Transverse colon (tissue), 4 donors: Measurements from ENCODE around the gene USP13. TPM values are rescaled to one million over a fixed set of nuclear protein-coding genes. Genes with fewer than 3 reads are reported as not detected.

Experiments used
- DNase-seq: peaks from one replicate; pipeline ENCODE4 v3.0.0-alpha.2; 2019
- H3K27ac ChIP-seq, 4 donors: fragments of 200-600 bp; sonication (generic); 2 replicates each; pipeline ENCODE4 v1.5.1; 2016 to 2018; ENCODE audit warnings: inconsistent platforms in 4 of 4
- H3K27me3 ChIP-seq: fragments of 200-600 bp; sonication (generic); 2 replicates; pipeline ENCODE4 v1.5.1; 2017; ENCODE audit warnings: inconsistent platforms
- H3K36me3 ChIP-seq, 4 donors: fragments of 200-600 bp; sonication (generic); 2 replicates each; pipeline ENCODE4 v1.5.1; 2017 to 2019; ENCODE audit warnings: inconsistent platforms in 4 of 4
- H3K4me1 ChIP-seq, 4 donors: fragments of 200-600 bp; sonication (generic); 2 replicates each; pipeline ENCODE4 v1.5.1; 2017 to 2020; ENCODE audit warnings: inconsistent platforms in 4 of 4
- H3K4me3 ChIP-seq, 4 donors: fragments of 200-600 bp; sonication (generic); 1 replicate in 1 of 4; 2 replicates in 3 of 4; pipeline versions ENCODE4 v1.5.1 to v1.6.1; 2017 to 2019; ENCODE audit warnings: inconsistent platforms in 4 of 4
- H3K9me3 ChIP-seq, 2 donors: fragments of 200-600 bp; sonication (generic); 2 replicates each; pipeline ENCODE4 v1.5.1; 2017 to 2019; ENCODE audit warnings: inconsistent platforms in 2 of 2
- CTCF ChIP-seq, 5 experiments: fragments of 200-600 bp in 3 of 5; fragments of 450-650 bp in 2 of 5; sonication (generic) in 3 of 5; IDR thresholded peaks; 1 replicate in 2 of 5; 2 replicates in 3 of 5; pipeline ENCODE4 v1.5.1; 2016 to 2017; ENCODE audit warnings: antibody characterized with exemption in 5 of 5, inconsistent platforms in 3 of 5, mild to moderate bottlenecking in 2 of 5, moderate library complexity in 1 of 5
- EP300 ChIP-seq: sonication (generic); formaldehyde crosslinking; IDR thresholded peaks from one replicate; pipeline ENCODE4 v1.6.1; 2017; ENCODE audit warnings: antibody characterized with exemption, low read depth
- POLR2A ChIP-seq: fragments of 450-650 bp; IDR thresholded peaks from one replicate; pipeline ENCODE4 v1.6.1; 2016; ENCODE audit warnings: antibody characterized with exemption, mild to moderate bottlenecking, moderate library complexity
- POLR2AphosphoS5 ChIP-seq, 3 donors: sonication (generic); formaldehyde crosslinking; IDR thresholded peaks; one replicate each; pipeline ENCODE4 v1.6.1; 2016; ENCODE audit warnings: antibody characterized with exemption in 3 of 3
- WGBS, 2 donors: methylation state at CpG; one replicate each; pipeline ENCODE4 v1.1.5; 2018; ENCODE audit warnings: low coverage in 1 of 2; 5-methylcytosine and 5-hydroxymethylcytosine counted together
- in situ Hi-C, 4 donors: fragments of 200-750 bp; cut with MboI; loops; one replicate each; pipeline versions ENCODE4 v1.15.0 to v1.15.1; 2017; ENCODE audit warnings: low sequenced_read_pairs in 3 of 4, low pct_ligation_motif_present in 1 of 4, low pct_unique_long_range_greater_than_20kb in 1 of 4
- intact Hi-C: fragments of 100-400 bp; cut with DNase I; formaldehyde crosslinking; loops from one replicate; pipeline ENCODE4 v1.15.1; 2023; ENCODE audit warnings: low total_unique reads
- total RNA-seq, 4 donors: library from RNA; depleted of rRNA; stranded (reverse); fragments of >200 nt; gene quantifications; one replicate each; pipeline ENCODE4 v1.1.0, GENCODE V29; 2016

USP13 gene
- total RNA-seq: 1 to 10 TPM; 2.0 to 3.7 (median 2.7) TPM

GRCh38 chr3:179652447-179653095, at the start of gene USP13:
Gene USP13 (plus strand): TSS chr3:179653040. CDS start chr3:179653226, 186 bp downstream.
- H3K27me3 ChIP-seq: no peaks in the 10 kb centered on the region
- H3K27ac ChIP-seq: peak within 1 kb of the TSS; percentile 90 to 95 (median 90)
- peak within 1 kb of the TSS; percentile 70 to 98 (median 82) for H3K4me3 ChIP-seq
- peaks cover 6 to 12% (median 8%) of the 10 kb centered on the region in 4 donors for H3K4me1 ChIP-seq
- TF ChIP-seq POLR2A (no peak), CTCF (IDR thresholded peaks at IDR 0.05) (peak in 2 of 5 experiments; percentile 26 to 46)
- no peaks in the 10 kb centered on the region for H3K9me3 ChIP-seq
- intact Hi-C loops (no loop called here), in situ Hi-C loops (no loop called here)
- WGBS, 2 donors: 0% methylated on average over 7 to 35 of the region's 56 CpGs
- no peaks in the 10 kb centered on the region for H3K36me3 ChIP-seq
- DNase-seq: peak; percentile 54

GRCh38 chr3:179603321-179603720, 49.5 kb upstream of the USP13 start:
- 65 to 83% methylated on average over 2 to 4 of the region's 4 CpGs for WGBS, 2 donors
- in situ Hi-C loops: no loop called here
- DNase-seq: no peak
- H3K27ac ChIP-seq: peak overlapping the region in 1 of 4 donors; percentile 91
- intact Hi-C loops: loop anchor here (5.0 kb wide), 1 partner anchor 41 kb away; the partner anchor contains the start of gene ACTL6A
- H3K4me3 ChIP-seq: peak overlapping the region in 1 of 4 donors; percentile 74
- TF ChIP-seq POLR2AphosphoS5 (IDR thresholded peaks at IDR 0.05): no peak
- TF ChIP-seq EP300: no peak
- no peak for TF ChIP-seq POLR2A
- no peak for TF ChIP-seq CTCF (IDR thresholded peaks at IDR 0.05)
- peaks cover 0 to 31% (median 15%) of the 10 kb centered on the region in 4 donors for H3K36me3 ChIP-seq
- no peaks in the 10 kb centered on the region for H3K27me3 ChIP-seq
- H3K4me1 ChIP-seq: peaks cover 13 to 27% (median 17%) of the 10 kb centered on the region in 4 donors
- H3K9me3 ChIP-seq: no peaks in the 10 kb centered on the region

- intact Hi-C loops: loop anchor here (5.0 kb wide), 1 partner anchor 42 kb away; the partner anchor contains the start of gene ACTL6A
- peaks cover 13 to 27% (median 17%) of the 10 kb centered on the region in 4 donors for H3K4me1 ChIP-seq
- H3K27ac ChIP-seq: peak overlapping the region; percentile 85 to 96 (median 92)
- in situ Hi-C loops: no loop called here
- no peaks in the 10 kb centered on the region for H3K9me3 ChIP-seq
- H3K27me3 ChIP-seq: no peaks in the 10 kb centered on the region
- no peak for DNase-seq
- TF ChIP-seq POLR2A: no peak
- TF ChIP-seq CTCF (IDR thresholded peaks at IDR 0.05): no peak
- no peak for TF ChIP-seq POLR2AphosphoS5 (IDR thresholded peaks at IDR 0.05)
- TF ChIP-seq EP300: no peak
- peak overlapping the region; percentile 62 to 90 (median 82) for H3K4me3 ChIP-seq
- H3K36me3 ChIP-seq: peaks cover 0 to 26% (median 12%) of the 10 kb centered on the region in 4 donors
- WGBS, 2 donors: 0 to 3% methylated on average over 3 of the region's 3 CpGs
These were observed 49.0 kb upstream of the USP13 start for GRCh38 chr3:179603831-179604230.

- peaks cover 0 to 23% (median 10%) of the 10 kb centered on the region in 4 donors for H3K36me3 ChIP-seq
- H3K9me3 ChIP-seq: no peaks in the 10 kb centered on the region
- TF ChIP-seq POLR2AphosphoS5 (IDR thresholded peaks at IDR 0.05): peak; percentile 79 to 93 (median 92)
- TF ChIP-seq POLR2A: peak; percentile 91
- TF ChIP-seq EP300: no peak
- no peak for TF ChIP-seq CTCF (IDR thresholded peaks at IDR 0.05)
- peak within 1 kb of the TSS; percentile 85 to 96 (median 92) for H3K27ac ChIP-seq
- WGBS, 2 donors: 0 to 2% methylated on average over 9 to 44 of the region's 45 CpGs
- peak; percentile 96 for DNase-seq
- intact Hi-C loops (loop anchor here (5.0 kb wide), 1 partner anchor 42 kb away; the partner anchor contains the start of gene ACTL6A), in situ Hi-C loops (no loop called here)
- H3K4me3 ChIP-seq: peak within 1 kb of the TSS; percentile 62 to 94 (median 82)
- H3K4me1 ChIP-seq: peaks cover 13 to 27% (median 17%) of the 10 kb centered on the region in 4 donors
- H3K27me3 ChIP-seq: no peaks in the 10 kb centered on the region
These were observed 48.3 kb upstream of the USP13 start, which contains the start of the genes MRPL47 and NDUFB5 for GRCh38 chr3:179604321-179605078. Gene MRPL47 (minus strand): TSS chr3:179604638. CDS start chr3:179604624, 14 bp downstream. Gene NDUFB5 (plus strand): TSS chr3:179604794. CDS start chr3:179604816, 22 bp downstream.
